HepG2 (cell line): ENCODE measurements around the gene SERTM2. TPM values are rescaled to one million over a fixed set of nuclear protein-coding genes. Genes with fewer than 3 reads are reported as not detected.

Source experiments
- ATAC-seq: fragments of 200-7000 bp; cut with Tn5 transposase; 3 replicates; pipeline ENCODE4 v1.9.1; 2020; ENCODE audit warnings: mild to moderate bottlenecking, moderate library complexity
- BruUV-seq: library from RNA; stranded (reverse); fragments of 400-500 nt; replicated peaks from 2 replicates; lab custom pipeline; 2021; lab: Mats Ljungman, UMichigan
- CTCF ChIA-PET: fragments of 300-600 bp; formaldehyde crosslinking; extraction: SDS; loops from one replicate; lab custom pipeline; 2021; ENCODE audit warnings: low total read pairs, inconsistent platforms, low intra/inter-chr PET ratio; lab: Yijun Ruan, JAX
- POLR2A ChIA-PET: fragments of 350-600 bp; sonication (Branson Sonifier 250); formaldehyde crosslinking; loops from one replicate; lab custom pipeline; 2020; ENCODE audit warnings: antibody characterized with exemption, inconsistent platforms; lab: Yijun Ruan, JAX
- DNase-seq: peaks from one replicate; pipeline ENCODE4 v3.0.0-alpha.2; 2015; ENCODE audit warnings: low spot score
- FAIRE-seq: peaks from 3 replicates; lab custom pipeline; 2011; peaks lifted over from hg19 to GRCh38; lab: Jason Lieb, UNC
- H2AFZ ChIP-seq: one replicate; pipeline ENCODE4 v1.6.1; 2011; ENCODE audit warnings: low read length, inconsistent platforms
- H3K27ac ChIP-seq: fragments of 300-600 bp; 3 replicates; pipeline ENCODE4 v1.8.0; 2011; ENCODE audit warnings: mixed run types, mild to moderate bottlenecking, mixed read lengths, low read length, inconsistent platforms; ENCODE audit not compliant: insufficient read depth; ENCODE audit errors: extremely low read length
- H3K27me3 ChIP-seq, 2 experiments: fragments of 200-600 bp in 1 of 2; 2 replicates in 1 of 2; 3 replicates in 1 of 2; pipeline versions ENCODE4 v1.6.0 to v1.8.0; 2011; ENCODE audit warnings: low read length in 2 of 2, mild to moderate bottlenecking in 2 of 2, moderate library complexity in 2 of 2, inconsistent platforms in 1 of 2; ENCODE audit not compliant: insufficient read depth in 2 of 2, control insufficient read depth in 1 of 2
- H3K36me3 ChIP-seq, 2 experiments: fragments of 200-600 bp in 1 of 2; replicated peaks in 1 of 2; 2 replicates in 1 of 2; 3 replicates in 1 of 2; pipeline versions ENCODE4 v1.5.1 to v1.8.0; 2011; ENCODE audit warnings: low read length in 2 of 2, inconsistent platforms in 1 of 2; ENCODE audit not compliant: insufficient read depth in 2 of 2, control insufficient read depth in 1 of 2
- H3K4me1 ChIP-seq: 2 replicates; pipeline ENCODE4 v1.5.1; 2012; ENCODE audit warnings: low read length, inconsistent platforms; ENCODE audit not compliant: insufficient read depth
- H3K4me2 ChIP-seq: 2 replicates; pipeline ENCODE4 v1.6.0; 2011; ENCODE audit warnings: low read depth, low read length, inconsistent platforms
- H3K4me3 ChIP-seq, 3 experiments: fragments of 200-600 bp in 1 of 3; sonication (generic), shearing (Covaris generic) in 1 of 3; replicated peaks in 1 of 3; 2 replicates each; pipeline ENCODE4 v1.5.1; 2011 to 2016; ENCODE audit warnings: low read length in 3 of 3, inconsistent platforms in 2 of 3, low read depth in 2 of 3, mild to moderate bottlenecking in 2 of 3, control low read depth in 1 of 3, mixed read lengths in 1 of 3; ENCODE audit not compliant: insufficient read depth in 1 of 3
- H3K79me2 ChIP-seq: one replicate; pipeline ENCODE4 v1.6.1; 2011; ENCODE audit warnings: low read length, inconsistent platforms; ENCODE audit not compliant: insufficient read depth
- H3K9ac ChIP-seq: 2 replicates; pipeline ENCODE4 v1.6.0; 2011; ENCODE audit warnings: mild to moderate bottlenecking, low read depth, low read length, inconsistent platforms; ENCODE audit not compliant: insufficient read depth
- H3K9me3 ChIP-seq: 2 replicates; pipeline ENCODE4 v1.5.1; 2012; ENCODE audit warnings: mild to moderate bottlenecking, low read length
- H4K20me1 ChIP-seq: 2 replicates; pipeline ENCODE4 v1.6.0; 2011; ENCODE audit warnings: inconsistent platforms, mild to moderate bottlenecking, low read length, moderate library complexity; ENCODE audit not compliant: insufficient read depth
- BCLAF1 ChIP-seq: fragments of 450-650 bp; IDR thresholded peaks from 2 replicates; pipeline ENCODE4 v1.6.1; 2017; ENCODE audit warnings: mild to moderate bottlenecking
- CAMTA2 ChIP-seq: sonication (generic); formaldehyde crosslinking; IDR thresholded peaks from 2 replicates; pipeline ENCODE4 v1.4.0; 2020; ENCODE audit warnings: mild to moderate bottlenecking, missing genetic modification reagents, borderline replicate concordance
- CREB1 ChIP-seq, 2 experiments: fragments of 450-650 bp in 1 of 2; IDR thresholded peaks; 2 replicates each; pipeline ENCODE4 v1.6.1; 2016 to 2017; ENCODE audit warnings: control low read depth in 1 of 2, mild to moderate bottlenecking in 1 of 2, missing compliant biosample characterization in 1 of 2, missing genetic modification characterization in 1 of 2
- ELF3 ChIP-seq: IDR thresholded peaks from 2 replicates; pipeline ENCODE4 v1.6.1; 2016; ENCODE audit warnings: missing genetic modification reagents, missing compliant biosample characterization
- HDAC2 ChIP-seq: sonication (generic); formaldehyde crosslinking; IDR thresholded peaks from 2 replicates; pipeline ENCODE4 v1.4.0; 2020; ENCODE audit warnings: missing genetic modification reagents
- HNF1A ChIP-seq, 2 experiments: sonication (generic) in 1 of 2; formaldehyde crosslinking in 1 of 2; IDR thresholded peaks; 2 replicates each; pipeline versions ENCODE4 v1.4.0 to v1.6.1; 2016 to 2020; ENCODE audit warnings: borderline replicate concordance in 1 of 2, low read depth in 1 of 2, mild to moderate bottlenecking in 1 of 2, missing genetic modification reagents in 1 of 2
- NR2C2 ChIP-seq: sonication (generic); formaldehyde crosslinking; IDR thresholded peaks from 2 replicates; pipeline ENCODE4 v1.4.0; 2020; ENCODE audit warnings: missing genetic modification reagents, mild to moderate bottlenecking, moderate library complexity, borderline replicate concordance
- ZNF619 ChIP-seq: sonication (generic); formaldehyde crosslinking; IDR thresholded peaks from 2 replicates; pipeline ENCODE4 v1.4.0; 2020; ENCODE audit warnings: mild to moderate bottlenecking, missing genetic modification reagents
- WGBS: methylation state at CpG from one replicate; pipeline ENCODE4 v1.1.6; 2017; ENCODE audit warnings: low lambda C conversion rate; 5-methylcytosine and 5-hydroxymethylcytosine counted together
- in situ Hi-C: cut with HindIII; loops from 2 replicates; pipeline ENCODE4 v1.10.0; 2017; ENCODE audit warnings: low pct_unique_long_range_greater_than_20kb; ENCODE audit not compliant: extremely low pct_ligation_motif_present
- intact Hi-C: fragments of 100-400 bp; cut with micrococcal nuclease; formaldehyde crosslinking; loops from one replicate; pipeline ENCODE4 v1.10.0; 2022; ENCODE audit not compliant: unreplicated experiment
- polyA plus RNA-seq, 8 experiments: library from polyadenylated mRNA; depleted of rRNA in 3 of 8; stranded (reverse) in 7 of 8; unstranded in 1 of 8; fragments of >200 nt; fragmentation: Illumina TruSeq in 4 of 8; extraction: Trizol in 4 of 8; gene quantifications; 2 replicates each; pipeline versions ENCODE4 v1.2.1 to v1.2.3, GENCODE V29; 2011 to 2016; ENCODE audit warnings: low read depth in 4 of 8, missing spikeins in 1 of 8, mixed read lengths in 1 of 8; ENCODE audit not compliant: insufficient read depth in 1 of 8
- total RNA-seq, 5 experiments: library from RNA; depleted of rRNA; stranded (reverse); fragments of >200 nt; fragmentation: Illumina TruSeq; extraction: Trizol; gene quantifications; 2 replicates each; pipeline ENCODE4 v1.2.3, GENCODE V29; 2016; ENCODE audit warnings: low read depth in 1 of 5
- TF ChIP-seq, protein P1 (sequence below): sonication (generic); formaldehyde crosslinking; IDR thresholded peaks from 2 replicates; pipeline ENCODE4 v1.9.0; 2021; ENCODE audit warnings: missing genetic modification reagents, borderline replicate concordance
- TF ChIP-seq, protein P2 (sequence below): sonication (generic); formaldehyde crosslinking; conservative IDR thresholded peaks from 2 replicates; pipeline ENCODE4 v1.4.0; 2020; ENCODE audit warnings: missing genetic modification reagents

The SERTM2 gene
- total and polyA plus RNA-seq, 2 of the 13 experiments (the other 11 are each of a cell fraction or from before 2014, with no cell fraction given) = not detected

DNA sequence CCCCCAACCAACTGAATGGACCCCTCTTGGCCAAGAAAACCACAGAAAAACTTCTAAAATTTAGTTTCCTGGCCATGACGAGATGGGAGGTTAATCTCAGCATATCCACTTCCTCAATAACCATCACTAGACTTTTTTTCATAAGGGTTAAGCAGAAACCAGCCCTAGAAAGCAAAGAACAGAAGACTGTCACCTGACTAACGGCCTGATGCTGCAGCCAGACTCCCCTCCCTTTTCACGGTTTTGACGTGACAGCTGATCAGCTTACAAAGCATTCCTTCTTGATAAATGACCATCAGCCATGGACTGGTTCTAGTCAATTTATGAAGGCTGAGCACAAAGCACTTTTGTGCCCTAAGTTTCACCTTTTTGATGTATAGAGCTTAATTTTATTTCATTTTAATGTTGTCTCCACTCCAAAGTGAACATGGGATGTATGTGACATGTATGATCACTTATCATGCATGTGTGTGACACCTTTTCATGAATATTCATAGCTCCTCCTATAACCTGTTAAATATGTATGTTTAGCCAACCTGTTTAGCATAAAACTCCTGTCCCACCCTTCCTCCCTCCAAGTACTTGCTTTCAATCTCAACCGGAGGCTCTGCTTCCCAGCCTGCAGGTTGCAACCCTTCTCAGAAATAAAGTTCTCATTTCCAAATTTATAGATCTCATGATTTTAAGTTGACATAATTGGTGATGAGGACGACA, 56.3 kb downstream of the SERTM2 start:
- 19% methylated on average over 6 of the region's 6 CpGs for WGBS
- H3K9ac ChIP-seq = no peak overlapping the region
- no peak overlapping the region for H2AFZ ChIP-seq
- POLR2A ChIA-PET = no interaction called here
- TF ChIP-seq, protein P1, sequence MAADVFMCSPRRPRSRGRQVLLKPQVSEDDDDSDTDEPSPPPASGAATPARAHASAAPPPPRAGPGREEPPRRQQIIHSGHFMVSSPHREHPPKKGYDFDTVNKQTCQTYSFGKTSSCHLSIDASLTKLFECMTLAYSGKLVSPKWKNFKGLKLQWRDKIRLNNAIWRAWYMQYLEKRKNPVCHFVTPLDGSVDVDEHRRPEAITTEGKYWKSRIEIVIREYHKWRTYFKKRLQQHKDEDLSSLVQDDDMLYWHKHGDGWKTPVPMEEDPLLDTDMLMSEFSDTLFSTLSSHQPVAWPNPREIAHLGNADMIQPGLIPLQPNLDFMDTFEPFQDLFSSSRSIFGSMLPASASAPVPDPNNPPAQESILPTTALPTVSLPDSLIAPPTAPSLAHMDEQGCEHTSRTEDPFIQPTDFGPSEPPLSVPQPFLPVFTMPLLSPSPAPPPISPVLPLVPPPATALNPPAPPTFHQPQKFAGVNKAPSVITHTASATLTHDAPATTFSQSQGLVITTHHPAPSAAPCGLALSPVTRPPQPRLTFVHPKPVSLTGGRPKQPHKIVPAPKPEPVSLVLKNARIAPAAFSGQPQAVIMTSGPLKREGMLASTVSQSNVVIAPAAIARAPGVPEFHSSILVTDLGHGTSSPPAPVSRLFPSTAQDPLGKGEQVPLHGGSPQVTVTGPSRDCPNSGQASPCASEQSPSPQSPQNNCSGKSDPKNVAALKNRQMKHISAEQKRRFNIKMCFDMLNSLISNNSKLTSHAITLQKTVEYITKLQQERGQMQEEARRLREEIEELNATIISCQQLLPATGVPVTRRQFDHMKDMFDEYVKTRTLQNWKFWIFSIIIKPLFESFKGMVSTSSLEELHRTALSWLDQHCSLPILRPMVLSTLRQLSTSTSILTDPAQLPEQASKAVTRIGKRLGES = no peak
- TF ChIP-seq ZNF619 (CRISPR knock-in tag) = no peak
- no peak for TF ChIP-seq ELF3 (CRISPR knock-in tag)
- TF ChIP-seq NR2C2 = no peak
- no peak for TF ChIP-seq HNF1A (IDR thresholded peaks at IDR 0.05; ENCODE audit: low read depth)
- TF ChIP-seq HNF1A (CRISPR knock-in tag; IDR thresholded peaks at IDR 0.05; ENCODE audit: borderline replicate concordance) = no peak
- TF ChIP-seq BCLAF1 = no peak
- TF ChIP-seq, protein P2, sequence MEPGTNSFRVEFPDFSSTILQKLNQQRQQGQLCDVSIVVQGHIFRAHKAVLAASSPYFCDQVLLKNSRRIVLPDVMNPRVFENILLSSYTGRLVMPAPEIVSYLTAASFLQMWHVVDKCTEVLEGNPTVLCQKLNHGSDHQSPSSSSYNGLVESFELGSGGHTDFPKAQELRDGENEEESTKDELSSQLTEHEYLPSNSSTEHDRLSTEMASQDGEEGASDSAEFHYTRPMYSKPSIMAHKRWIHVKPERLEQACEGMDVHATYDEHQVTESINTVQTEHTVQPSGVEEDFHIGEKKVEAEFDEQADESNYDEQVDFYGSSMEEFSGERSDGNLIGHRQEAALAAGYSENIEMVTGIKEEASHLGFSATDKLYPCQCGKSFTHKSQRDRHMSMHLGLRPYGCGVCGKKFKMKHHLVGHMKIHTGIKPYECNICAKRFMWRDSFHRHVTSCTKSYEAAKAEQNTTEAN (CRISPR knock-in tag) = no peak
- no peak for TF ChIP-seq CREB1 (IDR thresholded peaks at IDR 0.05)
- no peak for TF ChIP-seq CREB1 (CRISPR knock-in tag; IDR thresholded peaks at IDR 0.05)
- no peak for TF ChIP-seq HDAC2
- no peak for TF ChIP-seq CAMTA2 (CRISPR knock-in tag)
- no peaks in the 10 kb centered on the region for H4K20me1 ChIP-seq
- H3K4me2 ChIP-seq = no peak overlapping the region
- no peak overlapping the region for H3K27ac ChIP-seq
- intact Hi-C loops (no loop called here), in situ Hi-C loops (no loop called here)
- no TSS peak for BruUV-seq
- no peak overlapping the region for H3K4me3 ChIP-seq
- H3K9me3 ChIP-seq = no peaks in the 10 kb centered on the region
- FAIRE-seq (no peak), ATAC-seq (no peak), DNase-seq (no peak)
- no peaks in the 10 kb centered on the region for H3K36me3 ChIP-seq
- no peaks in the 10 kb centered on the region for H3K79me2 ChIP-seq
- H3K27me3 ChIP-seq = no peaks in the 10 kb centered on the region
- CTCF ChIA-PET = no interaction called here
- no peaks in the 10 kb centered on the region for H3K4me1 ChIP-seq
